CD1c-positive myeloid dendritic cell (primary cell): Measurements from ENCODE around the gene HPS4.
"Not testable (repeated sequence)": the region's sequence is repeated elsewhere in the genome, so short reads cannot be mapped to it uniquely, and the experiment has no call there.

Source experiments
- DNase-seq: peaks from one replicate; pipeline ENCODE4 v3.0.0-alpha.2; 2016; ENCODE audit errors: extremely low spot score

HPS4 gene

DNA sequence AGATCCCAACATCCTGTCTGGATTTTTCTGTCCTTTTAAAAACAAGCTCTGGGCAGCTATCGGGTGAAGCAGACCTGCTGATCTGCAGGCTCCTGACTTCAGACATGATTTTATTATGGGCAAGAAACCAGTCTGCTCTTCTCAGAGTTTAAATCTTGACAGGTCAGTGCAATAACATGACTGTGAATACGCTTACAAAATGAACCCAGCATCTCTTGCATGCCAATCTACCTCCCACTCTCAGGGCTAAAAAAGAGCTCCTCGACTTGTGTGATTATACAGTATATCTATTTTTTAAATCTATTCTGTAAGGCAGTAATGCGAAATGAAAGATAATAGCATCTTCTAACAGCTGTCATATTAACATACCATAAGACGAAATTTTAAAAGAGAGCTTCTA is 73.2 kb downstream of the HPS4 start:
- DNase-seq: no peak

- no peak for DNase-seq
Observed at GRCh38 chr22:26409719-26410335, 73.8 kb downstream of the HPS4 start.

GRCh38 chr22:26408562-26409220 is 74.9 kb downstream of the HPS4 start:
- not testable (repeated sequence) for DNase-seq

GRCh38 chr22:26406118-26406517 is 77.5 kb downstream of the HPS4 start:
- DNase-seq: no peak

- DNase-seq: peak; percentile 77
Observed at GRCh38 chr22:26404851-26405421, 78.6 kb downstream of the HPS4 start.

GRCh38 chr22:26401726-26402125 is 81.9 kb downstream of the HPS4 start:
- no peak for DNase-seq
